LoVo (cell line): ENCODE data around the gene PCMT1.
"Not testable (repeated sequence)": the region's sequence is repeated elsewhere in the genome, so short reads cannot be mapped to it uniquely, and the experiment has no call there.

ENCODE experiments used
- DNase-seq: peaks from one replicate; pipeline ENCODE4 v3.0.0-alpha.2; 2016; ENCODE audit warnings: low spot score

PCMT1 gene

DNA sequence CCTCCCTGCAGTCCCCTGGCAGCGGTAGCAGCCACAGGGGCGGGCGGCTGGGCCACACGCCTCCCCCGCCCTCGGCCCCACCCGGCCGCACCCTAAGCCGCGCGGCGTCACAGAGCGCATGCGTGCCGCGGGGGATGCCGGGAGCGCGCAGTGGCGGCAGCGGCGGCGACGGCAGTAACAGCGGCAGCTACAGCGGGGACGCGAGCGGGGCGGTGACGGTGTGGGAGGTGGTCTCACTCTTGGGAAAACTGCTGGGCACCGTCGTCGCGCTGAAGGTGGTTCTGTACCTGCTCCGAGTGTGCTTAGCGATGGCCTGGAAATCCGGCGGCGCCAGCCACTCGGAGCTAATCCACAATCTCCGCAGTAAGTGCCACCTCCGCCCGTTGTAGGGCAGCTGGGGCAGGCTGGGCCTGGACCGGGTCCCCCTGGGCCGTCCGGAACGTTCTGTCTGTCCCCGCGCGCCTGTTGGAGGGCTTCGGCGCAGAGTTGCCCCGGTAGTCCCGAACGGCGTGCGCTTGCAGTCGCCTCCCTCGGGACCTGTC lies at the start of gene PCMT1:
Gene PCMT1 (plus strand): TSS at position 148 of the 542 bp plus-strand sequence. CDS start 161 bp downstream, at position 309.
- DNase-seq, result peak; percentile 93

DNA sequence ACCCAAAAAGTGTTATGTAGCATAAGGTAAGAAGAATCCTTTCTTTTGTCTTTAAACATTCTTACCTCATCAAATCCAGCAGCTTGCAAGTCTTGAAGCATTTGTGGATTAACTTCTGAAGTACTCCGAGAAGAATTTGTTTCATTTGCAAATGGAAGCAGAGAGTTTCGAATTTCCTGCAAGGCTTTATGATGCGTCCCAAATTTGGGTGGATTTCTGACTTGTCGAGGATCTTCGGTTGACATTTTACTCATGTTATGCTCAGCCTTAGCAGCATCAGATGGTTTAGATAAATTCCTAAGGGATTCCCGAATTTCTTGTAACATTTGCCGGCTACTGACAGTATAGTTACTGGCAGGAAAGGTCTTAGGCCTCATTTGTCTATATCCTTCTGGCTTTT lies 47.8 kb upstream of the PCMT1 start:
- no peak for DNase-seq

GRCh38 chr6:149711711-149712110 lies 37.8 kb upstream of the PCMT1 start:
- no peak for DNase-seq

DNA sequence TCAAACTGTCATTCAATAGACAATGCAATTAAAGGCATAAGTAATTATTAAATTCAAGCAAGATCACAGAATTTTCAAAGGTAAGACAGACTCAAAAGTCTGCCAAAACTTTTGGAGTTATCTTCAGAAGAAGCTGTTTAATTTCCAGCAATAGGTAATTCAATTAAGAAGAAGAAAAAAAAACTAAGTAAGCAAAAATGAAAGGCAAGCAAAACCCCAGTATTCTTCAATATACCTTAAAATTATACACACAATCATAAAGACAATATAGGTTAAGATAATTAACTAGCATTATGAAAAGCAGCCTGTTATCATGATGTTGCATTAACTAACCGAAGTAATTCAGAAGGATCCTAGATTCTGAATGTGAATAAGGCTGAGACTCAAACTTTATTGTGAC lies 35.1 kb upstream of the PCMT1 start:
- DNase-seq, result no peak

- no peak for DNase-seq
These were observed 33.2 kb upstream of the PCMT1 start for GRCh38 chr6:149716181-149716963.

- no peak for DNase-seq
These were observed 32.3 kb upstream of the PCMT1 start for GRCh38 chr6:149717255-149717587.

GRCh38 chr6:149717588-149718458 lies 31.7 kb upstream of the PCMT1 start, which contains the start of gene LATS1:
LATS1 (minus strand) TSS chr6:149718101; CDS start chr6:149702126, 15,975 bp downstream.
- peak; percentile 83 for DNase-seq

GRCh38 chr6:149719531-149719930 lies 30.0 kb upstream of the PCMT1 start:
- DNase-seq, result no peak

- no peak for DNase-seq
These were observed 26.3 kb upstream of the PCMT1 start for GRCh38 chr6:149723262-149723661.

GRCh38 chr6:149723771-149724417 lies 25.6 kb upstream of the PCMT1 start:
- DNase-seq, result peak; percentile 54

DNA sequence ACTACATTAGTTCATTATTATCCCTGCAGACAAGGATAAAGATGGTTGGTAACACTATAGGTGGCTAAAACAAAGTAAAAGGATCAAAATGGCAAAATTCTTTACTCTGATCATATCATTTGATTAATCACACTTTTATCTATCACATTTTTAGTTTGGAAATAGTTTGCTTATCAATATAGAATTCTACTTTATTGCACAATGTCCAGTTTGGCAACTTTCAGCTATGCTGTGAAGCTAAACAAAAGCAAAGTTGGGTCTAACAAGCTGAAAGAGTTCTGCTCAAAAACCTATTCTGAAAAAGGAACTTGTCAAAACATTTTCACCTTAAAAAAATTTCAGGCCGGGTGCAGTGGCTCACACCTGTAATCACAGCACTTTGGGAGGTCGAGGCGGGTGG lies 23.8 kb upstream of the PCMT1 start:
- DNase-seq, result no peak

DNA sequence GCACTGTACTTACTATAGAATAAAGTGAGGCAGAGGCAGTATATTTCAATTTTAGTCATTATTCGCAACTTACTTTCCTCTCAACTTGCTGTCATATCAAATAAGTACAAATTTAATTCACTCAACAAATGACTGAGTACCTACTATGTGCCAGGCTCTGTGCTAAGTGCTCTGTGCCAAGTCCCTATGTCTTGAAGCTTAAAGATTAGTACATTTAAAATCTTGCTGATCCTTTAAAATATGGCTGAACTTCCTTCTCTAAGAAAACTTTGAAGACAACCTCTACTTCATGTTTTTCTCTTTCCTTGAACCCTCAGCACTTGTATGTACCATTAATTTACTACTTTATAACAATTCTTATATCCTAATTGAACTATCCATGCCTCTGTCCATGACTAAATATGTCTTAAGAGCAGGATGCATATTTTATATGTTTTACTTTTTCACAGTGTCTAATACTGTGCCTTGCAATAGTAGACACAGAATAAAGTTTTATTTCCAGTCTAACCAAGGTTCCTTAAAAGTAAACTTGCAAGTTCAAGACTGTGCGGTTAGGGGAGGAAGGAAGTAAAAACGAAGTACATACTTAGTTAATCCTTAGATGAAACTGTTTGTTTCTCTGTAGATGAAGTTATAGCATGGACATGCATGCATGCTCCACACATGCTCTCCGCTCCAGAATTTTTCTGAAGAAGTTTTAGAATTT lies 21.6 kb upstream of the PCMT1 start:
- DNase-seq, result no peak

GRCh38 chr6:149728499-149729234 lies 20.9 kb upstream of the PCMT1 start:
- DNase-seq, result no peak

DNA sequence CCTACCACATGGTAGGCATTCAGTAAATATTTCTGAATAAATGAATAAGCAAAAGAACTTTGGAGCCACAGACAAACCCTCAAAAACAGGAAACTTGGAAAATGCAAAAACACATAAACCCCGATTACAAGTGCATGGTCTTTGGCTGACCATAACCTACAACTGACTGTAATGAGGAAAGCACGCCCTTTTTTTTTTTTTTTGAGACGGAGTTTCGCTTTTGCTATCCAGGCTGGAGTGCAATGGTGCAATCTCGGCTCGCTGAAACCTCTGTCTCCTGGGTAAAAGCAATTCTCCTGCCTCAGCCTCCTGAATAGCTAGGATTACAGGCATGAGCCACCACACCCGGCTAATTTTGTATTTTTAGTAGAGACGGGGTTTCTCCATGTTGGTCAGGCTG lies 19.7 kb upstream of the PCMT1 start:
- DNase-seq, result no peak

DNA sequence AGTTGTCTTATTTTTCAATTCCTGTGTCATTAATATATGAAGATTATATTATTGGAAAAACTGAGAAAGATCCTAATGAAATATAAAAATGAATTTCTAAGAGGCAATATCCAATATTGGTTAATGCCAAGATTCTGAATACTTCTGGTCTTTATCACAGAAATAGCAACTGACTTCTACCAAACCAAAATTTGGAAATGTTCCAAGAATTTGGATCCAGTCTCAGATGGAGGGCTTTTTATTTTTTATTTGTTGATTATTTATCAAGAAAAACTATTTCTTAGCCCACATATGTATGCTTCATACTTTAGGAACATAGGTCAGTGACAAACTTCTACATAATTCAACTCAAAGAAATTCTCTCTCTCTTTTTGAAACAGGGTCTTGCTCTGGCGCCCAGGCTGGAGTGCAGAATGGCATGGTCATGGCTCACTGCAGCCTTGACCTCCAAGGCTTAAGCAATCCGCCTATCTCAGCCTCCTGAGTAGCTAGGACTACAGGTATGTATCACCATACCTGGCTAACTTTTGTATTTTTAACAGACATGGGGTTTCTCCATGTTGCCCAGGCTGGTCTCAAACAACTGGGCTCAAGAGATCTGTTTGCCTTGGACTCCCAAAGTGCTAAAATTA lies 16.3 kb upstream of the PCMT1 start:
- DNase-seq, result no peak

DNA sequence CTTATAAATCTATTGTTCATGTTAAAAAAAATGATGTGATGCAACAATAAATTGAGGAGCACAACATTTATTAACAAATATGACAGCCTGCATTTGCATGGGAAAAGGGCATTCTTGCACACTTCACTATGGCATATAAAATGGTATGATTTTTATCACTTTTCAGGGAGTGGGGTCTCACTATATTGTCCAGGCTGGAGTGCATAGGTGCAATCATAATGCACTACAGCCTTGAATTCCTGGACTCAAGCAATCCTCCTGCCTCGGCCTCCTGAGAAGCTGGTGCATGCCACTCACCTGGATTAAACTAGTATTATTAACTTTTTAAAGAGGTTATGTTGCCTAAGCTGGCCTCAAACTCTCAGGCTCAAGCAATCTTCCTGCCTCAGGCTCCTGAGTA lies 14.6 kb upstream of the PCMT1 start:
- DNase-seq, result no peak

- DNase-seq, result not testable (repeated sequence)
These were observed 4.3 kb upstream of the PCMT1 start for GRCh38 chr6:149745252-149745651.

DNA sequence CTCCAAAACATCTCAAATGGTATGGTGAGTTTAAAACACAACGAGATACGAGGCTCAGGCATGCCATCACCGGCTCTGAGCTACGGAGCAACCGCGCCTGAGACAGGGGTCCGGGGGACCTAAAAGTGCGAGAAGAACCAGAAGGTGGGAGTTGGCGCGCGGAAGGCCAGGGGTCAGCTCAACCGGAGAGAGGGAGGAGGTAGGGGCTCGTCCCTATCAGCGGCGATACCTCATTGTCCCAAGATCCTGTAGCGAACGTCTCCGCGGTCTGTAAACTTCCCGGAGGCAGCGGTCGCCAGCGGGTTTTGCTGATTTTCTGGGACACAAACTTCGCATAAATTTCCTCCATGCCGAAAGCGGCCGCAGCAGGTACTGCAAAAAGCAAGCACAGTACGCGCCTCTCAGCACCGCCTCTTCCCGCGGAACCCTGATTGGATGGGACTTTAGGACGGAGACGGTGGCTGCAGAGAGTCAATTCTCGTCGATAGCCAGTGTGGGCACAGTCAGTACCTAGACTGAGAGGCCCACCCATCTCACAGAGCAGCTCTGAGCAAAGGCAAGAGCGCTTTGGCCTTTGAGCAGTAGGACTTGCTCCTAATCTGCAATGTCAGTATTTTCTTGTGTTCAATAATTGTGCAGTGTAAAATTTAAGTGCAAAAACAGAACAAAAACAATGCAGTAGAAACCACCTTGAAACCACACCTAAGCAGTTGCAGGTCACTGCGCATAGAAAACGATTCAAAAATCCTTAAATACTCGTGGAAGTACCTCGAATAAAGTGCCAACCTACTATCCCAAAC lies 3.2 kb upstream of the PCMT1 start, which contains the start of gene NUP43:
Gene NUP43 (minus strand): TSS at position 383 of the 800 bp plus-strand sequence. CDS start 34 bp downstream, at position 349.
- peak; percentile 93 for DNase-seq

DNA sequence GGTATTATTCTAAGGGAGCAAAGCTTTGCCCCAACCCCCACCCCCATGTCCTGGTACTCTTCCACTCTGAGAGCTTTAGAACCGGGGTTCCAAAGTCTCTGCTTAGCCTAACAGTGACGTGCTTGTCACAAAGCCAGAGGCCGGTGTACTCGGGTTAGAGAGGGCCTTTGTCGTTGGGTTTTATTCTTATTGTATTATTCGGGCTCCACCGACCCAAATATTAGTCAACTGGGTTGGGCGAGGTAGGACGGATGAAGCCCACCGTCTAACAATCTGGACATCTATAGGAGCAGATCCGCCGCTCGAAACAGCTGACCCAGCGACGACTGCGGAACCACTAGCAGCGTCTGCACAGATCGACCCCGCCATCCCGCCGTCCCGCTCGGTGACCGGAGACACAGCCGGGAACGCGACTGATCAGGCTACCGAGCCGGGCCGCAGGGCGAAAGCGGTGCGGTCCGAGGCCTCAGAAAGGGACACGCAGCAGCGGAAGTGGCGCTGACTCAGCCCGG lies 403 bp upstream of the PCMT1 start:
- not testable (repeated sequence) for DNase-seq
